ENCODE results near the gene MTFR2. TPM values are rescaled to one million over a fixed set of nuclear protein-coding genes. Genes with fewer than 3 reads are reported as not detected.

The MTFR2 gene
- 2.0 and 4.8 TPM in 2 replicates for total RNA-seq

DNA sequence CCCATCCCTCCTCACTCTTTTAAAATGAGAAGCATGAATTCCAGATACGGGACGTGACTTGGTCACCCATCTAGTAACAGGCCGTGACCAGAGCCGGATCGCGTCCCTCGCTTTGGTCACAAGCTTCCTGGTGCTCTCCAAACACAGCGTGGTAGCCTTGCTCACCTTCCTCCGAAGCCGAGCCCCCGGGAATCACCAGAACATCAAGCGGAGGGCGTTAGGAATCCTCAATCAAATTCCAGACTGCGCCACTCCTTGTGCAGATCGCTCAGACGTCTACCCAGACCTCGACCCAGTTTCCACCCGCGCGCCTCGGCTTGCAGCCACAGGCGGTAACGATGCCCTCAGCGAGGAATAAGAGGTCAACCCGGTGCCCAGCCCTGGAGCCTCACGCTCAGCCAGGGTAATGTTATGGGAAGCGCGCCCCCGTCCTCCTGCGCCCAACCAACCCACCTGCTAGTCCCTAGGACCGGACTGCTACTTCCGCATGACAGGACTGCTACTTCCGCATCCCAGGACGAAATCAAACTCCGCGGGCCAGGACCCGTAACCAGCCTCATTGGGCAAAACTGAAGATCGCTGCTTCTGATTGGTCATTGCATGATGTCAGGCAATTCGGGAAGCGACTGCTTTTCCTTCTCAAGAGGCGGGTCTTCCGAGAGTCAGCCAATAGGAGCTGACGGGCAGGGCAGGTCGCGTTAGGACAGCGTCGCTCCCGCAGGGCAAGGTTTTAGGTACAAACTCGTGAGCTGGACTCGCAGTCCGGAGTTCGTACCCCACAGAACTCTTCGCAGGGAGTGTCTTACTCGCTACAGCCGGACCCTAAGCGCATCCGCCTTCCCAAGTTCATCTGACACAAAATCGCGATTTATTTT lies at the start of gene MTFR2:
Gene MTFR2 (minus strand): TSS at position 501 of the 875 bp plus-strand sequence. CDS start 1,212 bp downstream, outside the sequence.

DNA sequence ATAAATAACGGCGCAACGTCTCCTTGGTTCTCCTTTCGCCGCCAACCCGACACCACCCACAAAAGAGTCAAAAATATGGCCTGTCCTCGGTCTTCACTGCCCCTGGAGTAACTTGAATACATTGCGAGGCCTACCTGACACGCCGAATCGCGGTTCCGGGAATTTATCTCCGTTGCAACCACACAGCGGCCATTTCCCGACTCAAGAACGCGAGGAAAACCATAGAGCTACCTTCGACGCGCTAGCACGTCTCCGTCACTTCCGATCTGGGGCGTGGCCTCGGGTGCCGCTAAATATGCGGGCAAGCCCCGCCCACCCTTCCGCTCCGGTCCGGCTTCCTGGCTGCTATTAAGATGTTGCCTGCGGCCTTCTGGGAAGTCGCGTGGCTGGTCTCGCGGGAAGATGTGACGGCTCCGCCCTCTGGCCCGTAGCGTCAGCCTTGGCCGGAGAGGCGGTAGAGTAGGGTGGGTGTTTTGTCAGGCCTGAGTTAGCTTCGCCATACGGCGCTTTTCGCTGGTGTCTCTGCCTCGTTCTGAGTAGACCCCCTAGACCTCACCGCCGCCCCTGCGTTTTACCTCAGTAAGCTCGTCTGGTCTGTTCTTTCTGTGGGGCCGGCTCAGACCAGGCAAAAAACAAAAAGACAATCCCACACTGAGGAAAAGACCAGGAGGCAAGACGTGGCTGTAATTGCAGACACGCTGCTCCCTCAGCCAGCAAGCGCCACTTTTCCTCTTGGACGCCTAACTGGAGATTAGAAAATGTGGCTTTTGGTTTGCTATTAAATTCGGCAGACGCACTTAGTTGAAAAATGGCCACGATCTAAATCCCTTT lies 39.7 kb upstream of the MTFR2 start, which contains the start of gene BCLAF1:
Gene BCLAF1 (minus strand): TSS at position 268 of the 831 bp plus-strand sequence. CDS start 9,980 bp downstream, outside the sequence.

Other genes starting within 250 kb of the MTFR2 start
- gene BCLAF1, start 39.5 kb upstream of the MTFR2 start, total RNA-seq: 135 and 164 TPM in 2 replicates